A549 (cell line): Measurements from ENCODE around the gene NEK7.

Experiments used
- EP300 ChIP-seq, 2 experiments: fragments of >200 bp; sonication (Bioruptor Twin); formaldehyde crosslinking; IDR thresholded peaks; 2 replicates in 1 of 2; 3 replicates in 1 of 2; pipeline ENCODE4 v1.6.1; 2016 to 2017
- JUNB ChIP-seq: fragments of >200 bp; sonication (Bioruptor Twin); formaldehyde crosslinking; IDR thresholded peaks from 2 replicates; pipeline ENCODE4 v1.6.1; 2016
- MAFK ChIP-seq: fragments of 450-650 bp; IDR thresholded peaks from 2 replicates; pipeline ENCODE4 v1.6.1; 2014; ENCODE audit not compliant: partially characterized antibody
- MYC ChIP-seq: IDR thresholded peaks from 2 replicates; pipeline ENCODE4 v1.6.1; 2012; ENCODE audit warnings: mild to moderate bottlenecking, inconsistent platforms, low read length, improper control_type of control experiment, borderline replicate concordance
- NPAS2 ChIP-seq: fragments of 250-450 bp; sonication (Bioruptor Pico); IDR thresholded peaks from 2 replicates; pipeline ENCODE4 v1.8.0; 2022; ENCODE audit warnings: mild to moderate bottlenecking, moderate library complexity, borderline replicate concordance
- POLR2A ChIP-seq: IDR thresholded peaks from 2 replicates; pipeline ENCODE4 v1.6.1; 2012; ENCODE audit warnings: mild to moderate bottlenecking, low read length
- RARB ChIP-seq: fragments of 250-450 bp; sonication (Bioruptor Pico); IDR thresholded peaks from 2 replicates; pipeline ENCODE4 v1.8.0; 2021; ENCODE audit warnings: mild to moderate bottlenecking, moderate library complexity
- TF ChIP-seq, protein P1 (sequence below): fragments of >200 bp; sonication (Bioruptor Twin); formaldehyde crosslinking; IDR thresholded peaks from 3 replicates; pipeline ENCODE4 v1.6.1; 2016
- TF ChIP-seq, protein P2 (sequence below): IDR thresholded peaks from 2 replicates; pipeline ENCODE4 v1.6.1; 2012
- TF ChIP-seq, protein P3 (sequence below): fragments of >200 bp; sonication (Bioruptor Twin); formaldehyde crosslinking; IDR thresholded peaks from 3 replicates; pipeline ENCODE4 v1.5.1; 2016

DNA sequence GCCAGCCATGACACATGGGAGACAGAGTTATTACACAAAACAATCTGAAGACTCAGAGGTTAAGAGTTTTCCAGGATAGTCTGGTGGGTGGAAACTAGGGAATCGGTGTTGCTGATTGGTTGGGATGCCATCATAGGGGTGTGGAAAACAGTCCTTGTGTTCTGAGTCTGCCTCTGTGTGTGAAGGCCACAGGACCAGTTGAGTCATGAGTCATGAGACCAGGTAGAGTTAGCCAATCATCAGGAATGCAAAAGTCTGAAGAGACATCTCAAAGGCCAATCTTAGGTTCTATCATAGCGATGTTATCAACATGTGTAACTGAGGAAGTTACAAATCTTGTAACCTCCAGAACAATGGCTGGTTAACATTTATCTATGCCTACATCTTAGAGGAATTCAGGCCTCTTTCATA lies 49.7 kb upstream of the NEK7 start:
- no peak for TF ChIP-seq NPAS2 (CRISPR knock-in tag)
- TF ChIP-seq JUNB, result no peak
- TF ChIP-seq, protein P1, sequence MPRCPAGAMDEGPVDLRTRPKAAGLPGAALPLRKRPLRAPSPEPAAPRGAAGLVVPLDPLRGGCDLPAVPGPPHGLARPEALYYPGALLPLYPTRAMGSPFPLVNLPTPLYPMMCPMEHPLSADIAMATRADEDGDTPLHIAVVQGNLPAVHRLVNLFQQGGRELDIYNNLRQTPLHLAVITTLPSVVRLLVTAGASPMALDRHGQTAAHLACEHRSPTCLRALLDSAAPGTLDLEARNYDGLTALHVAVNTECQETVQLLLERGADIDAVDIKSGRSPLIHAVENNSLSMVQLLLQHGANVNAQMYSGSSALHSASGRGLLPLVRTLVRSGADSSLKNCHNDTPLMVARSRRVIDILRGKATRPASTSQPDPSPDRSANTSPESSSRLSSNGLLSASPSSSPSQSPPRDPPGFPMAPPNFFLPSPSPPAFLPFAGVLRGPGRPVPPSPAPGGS, result no peak
- TF ChIP-seq, protein P2, sequence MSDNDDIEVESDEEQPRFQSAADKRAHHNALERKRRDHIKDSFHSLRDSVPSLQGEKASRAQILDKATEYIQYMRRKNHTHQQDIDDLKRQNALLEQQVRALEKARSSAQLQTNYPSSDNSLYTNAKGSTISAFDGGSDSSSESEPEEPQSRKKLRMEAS, result no peak
- no peak for TF ChIP-seq POLR2A
- TF ChIP-seq, protein P3, sequence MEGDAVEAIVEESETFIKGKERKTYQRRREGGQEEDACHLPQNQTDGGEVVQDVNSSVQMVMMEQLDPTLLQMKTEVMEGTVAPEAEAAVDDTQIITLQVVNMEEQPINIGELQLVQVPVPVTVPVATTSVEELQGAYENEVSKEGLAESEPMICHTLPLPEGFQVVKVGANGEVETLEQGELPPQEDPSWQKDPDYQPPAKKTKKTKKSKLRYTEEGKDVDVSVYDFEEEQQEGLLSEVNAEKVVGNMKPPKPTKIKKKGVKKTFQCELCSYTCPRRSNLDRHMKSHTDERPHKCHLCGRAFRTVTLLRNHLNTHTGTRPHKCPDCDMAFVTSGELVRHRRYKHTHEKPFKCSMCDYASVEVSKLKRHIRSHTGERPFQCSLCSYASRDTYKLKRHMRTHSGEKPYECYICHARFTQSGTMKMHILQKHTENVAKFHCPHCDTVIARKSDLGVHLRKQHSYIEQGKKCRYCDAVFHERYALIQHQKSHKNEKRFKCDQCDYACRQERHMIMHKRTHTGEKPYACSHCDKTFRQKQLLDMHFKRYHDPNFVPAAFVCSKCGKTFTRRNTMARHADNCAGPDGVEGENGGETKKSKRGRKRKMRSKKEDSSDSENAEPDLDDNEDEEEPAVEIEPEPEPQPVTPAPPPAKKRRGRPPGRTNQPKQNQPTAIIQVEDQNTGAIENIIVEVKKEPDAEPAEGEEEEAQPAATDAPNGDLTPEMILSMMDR, result no peak
- no peak for TF ChIP-seq EP300 (IDR thresholded peaks at IDR 0.05)
- no peak for TF ChIP-seq MAFK
- TF ChIP-seq RARB, result no peak
- no peak for TF ChIP-seq MYC
